H1 (cell line): ENCODE measurements around the gene CDKL1. TPM values are rescaled to one million over a fixed set of nuclear protein-coding genes. Genes with fewer than 3 reads are reported as not detected.

Source experiments
- CTCF ChIA-PET: fragments of 300-600 bp; sonication (Branson Sonifier 250); formaldehyde crosslinking; loops from one replicate; lab custom pipeline; 2021; ENCODE audit not compliant: partially characterized antibody; lab: Charles Lee
- POLR2A ChIA-PET: fragments of 300-600 bp; sonication (Branson Sonifier 250); formaldehyde crosslinking; loops from one replicate; lab custom pipeline; 2021; ENCODE audit warnings: inconsistent platforms; ENCODE audit not compliant: partially characterized antibody; lab: Charles Lee
- DNase-seq, 2 experiments: peaks; one replicate each; pipeline versions ENCODE4 v3.0.0 to v3.0.0-alpha.2; 2010 to 2022; ENCODE audit warnings: low spot score in 2 of 2, low read depth in 1 of 2, mixed read lengths in 1 of 2
- FAIRE-seq: peaks from 2 replicates; lab custom pipeline; 2011; peaks lifted over from hg19 to GRCh38; lab: Jason Lieb, UNC
- H2AFZ ChIP-seq: 2 replicates; pipeline ENCODE4 v1.8.1; 2012; ENCODE audit warnings: low read length, inconsistent platforms
- H2AK5ac ChIP-seq: 2 replicates; pipeline ENCODE4 v1.6.1; 2013; ENCODE audit warnings: low read depth, low read length
- H2BK120ac ChIP-seq: replicated peaks from 2 replicates; pipeline ENCODE3; 2013; ENCODE audit warnings: low read depth, low read length, inconsistent platforms
- H2BK12ac ChIP-seq: 2 replicates; pipeline ENCODE4 v1.6.1; 2013; ENCODE audit warnings: low read depth, low read length
- H2BK15ac ChIP-seq: 2 replicates; pipeline ENCODE4 v1.6.1; 2013; ENCODE audit warnings: low read length
- H2BK20ac ChIP-seq: 2 replicates; pipeline ENCODE4 v1.6.1; 2013; ENCODE audit warnings: low read length
- H2BK5ac ChIP-seq: 2 replicates; pipeline ENCODE4 v1.6.1; 2013; ENCODE audit warnings: low read depth, low read length
- H3K14ac ChIP-seq: 2 replicates; pipeline ENCODE4 v1.6.1; 2013; ENCODE audit warnings: inconsistent platforms; ENCODE audit not compliant: insufficient read length
- H3K18ac ChIP-seq: 2 replicates; pipeline ENCODE4 v1.6.1; 2013; ENCODE audit warnings: low read length; ENCODE audit errors: extremely low read depth
- H3K23ac ChIP-seq: 2 replicates; pipeline ENCODE4 v1.6.1; 2013; ENCODE audit warnings: inconsistent platforms; ENCODE audit not compliant: insufficient read length
- H3K23me2 ChIP-seq: 2 replicates; pipeline ENCODE4 v1.6.1; 2013; ENCODE audit warnings: low read depth, low read length
- H3K27ac ChIP-seq: 2 replicates; pipeline ENCODE4 v1.6.1; 2011; ENCODE audit warnings: low read depth, low read length, inconsistent platforms
- H3K27me3 ChIP-seq, 4 experiments: replicated peaks in 1 of 4; 1 replicate in 1 of 4; 2 replicates in 3 of 4; pipeline versions ENCODE4 v1.6.1 to v1.8.1; 2011 to 2013; ENCODE audit warnings: low read length in 3 of 4, mild to moderate bottlenecking in 3 of 4, inconsistent platforms in 2 of 4, mixed read lengths in 2 of 4, moderate library complexity in 1 of 4; ENCODE audit not compliant: control insufficient read depth in 3 of 4, insufficient read depth in 3 of 4; ENCODE audit errors: extremely low read depth in 1 of 4
- H3K36me3 ChIP-seq, 4 experiments: 2 replicates each; pipeline versions ENCODE4 v1.6.1 to v1.8.1; 2011 to 2013; ENCODE audit warnings: mild to moderate bottlenecking in 4 of 4, low read length in 3 of 4, moderate library complexity in 2 of 4, control low read depth in 1 of 4, inconsistent platforms in 1 of 4; ENCODE audit not compliant: insufficient read depth in 4 of 4, control insufficient read depth in 2 of 4
- H3K4ac ChIP-seq: replicated peaks from 2 replicates; pipeline ENCODE3; 2013; ENCODE audit warnings: low read length, low read depth, mixed read lengths, inconsistent platforms; ENCODE audit not compliant: insufficient read length
- H3K4me1 ChIP-seq, 4 experiments: replicated peaks in 1 of 4; 1 replicate in 1 of 4; 2 replicates in 3 of 4; pipeline versions ENCODE4 v1.6.1 to v1.8.1; 2011 to 2013; ENCODE audit warnings: low read length in 3 of 4, inconsistent platforms in 2 of 4, mixed read lengths in 1 of 4; ENCODE audit not compliant: insufficient read depth in 4 of 4, control insufficient read depth in 3 of 4
- H3K4me2 ChIP-seq, 2 experiments: 2 replicates each; pipeline versions ENCODE4 v1.6.1 to v1.8.1; 2011 to 2013; ENCODE audit warnings: low read depth in 2 of 2, low read length in 2 of 2, control low read depth in 1 of 2, inconsistent platforms in 1 of 2, mild to moderate bottlenecking in 1 of 2; ENCODE audit not compliant: insufficient read depth in 1 of 2
- H3K4me3 ChIP-seq, 4 experiments: fragments of 200-600, 300-600 bp in 1 of 4; sonication (generic), shearing (Covaris generic), sonication (Bioruptor Twin) in 1 of 4; 2 replicates each; pipeline versions ENCODE4 v1.5.1 to v1.8.1; 2011 to 2016; ENCODE audit warnings: low read length in 4 of 4, low read depth in 3 of 4, control low read depth in 2 of 4, inconsistent platforms in 2 of 4, mild to moderate bottlenecking in 2 of 4, mixed read lengths in 1 of 4, moderate library complexity in 1 of 4; ENCODE audit not compliant: insufficient read depth in 2 of 4; ENCODE audit errors: extremely low read depth in 1 of 4
- H3K56ac ChIP-seq: replicated peaks from 2 replicates; pipeline ENCODE3; 2013; ENCODE audit warnings: low read depth, mild to moderate bottlenecking, mixed read lengths, low read length, inconsistent platforms; ENCODE audit not compliant: insufficient read length
- H3K79me1 ChIP-seq: 2 replicates; pipeline ENCODE4 v1.6.1; 2013; ENCODE audit warnings: low read depth, low read length, control low read depth
- H3K79me2 ChIP-seq, 2 experiments: 2 replicates each; pipeline versions ENCODE4 v1.6.1 to v1.8.1; 2012 to 2013; ENCODE audit warnings: low read length in 2 of 2, mild to moderate bottlenecking in 2 of 2, inconsistent platforms in 1 of 2; ENCODE audit not compliant: insufficient read depth in 2 of 2, control insufficient read depth in 1 of 2
- H3K9ac ChIP-seq, 4 experiments: replicated peaks in 1 of 4; 1 replicate in 1 of 4; 2 replicates in 3 of 4; pipeline versions ENCODE4 v1.6.1 to v1.8.1; 2011 to 2013; ENCODE audit warnings: low read depth in 3 of 4, low read length in 3 of 4, control low read depth in 2 of 4, mild to moderate bottlenecking in 2 of 4, moderate library complexity in 2 of 4, inconsistent platforms in 1 of 4; ENCODE audit errors: extremely low read depth in 1 of 4
- H3K9me3 ChIP-seq, 2 experiments: 2 replicates each; pipeline versions ENCODE4 v1.6.1 to v1.8.1; 2012 to 2013; ENCODE audit warnings: mild to moderate bottlenecking in 2 of 2, moderate library complexity in 2 of 2, control low read depth in 1 of 2, inconsistent platforms in 1 of 2, low read depth in 1 of 2, low read length in 1 of 2, mixed read lengths in 1 of 2; ENCODE audit not compliant: insufficient read depth in 2 of 2
- H4K20me1 ChIP-seq, 2 experiments: replicated peaks in 1 of 2; 2 replicates each; pipeline versions ENCODE3 to v1.8.1; 2011 to 2013; ENCODE audit warnings: inconsistent platforms in 2 of 2, low read length in 2 of 2, mild to moderate bottlenecking in 1 of 2; ENCODE audit not compliant: insufficient read depth in 2 of 2, control insufficient read depth in 1 of 2
- H4K5ac ChIP-seq: 2 replicates; pipeline ENCODE4 v1.6.1; 2013; ENCODE audit warnings: low read length, low read depth, mixed read lengths, inconsistent platforms; ENCODE audit not compliant: insufficient read length
- H4K8ac ChIP-seq: 2 replicates; pipeline ENCODE4 v1.8.0; 2013; ENCODE audit warnings: mild to moderate bottlenecking, moderate library complexity, low read length, inconsistent platforms; ENCODE audit not compliant: insufficient read depth; ENCODE audit errors: extremely low read depth
- H4K91ac ChIP-seq: replicated peaks from 2 replicates; pipeline ENCODE3; 2013; ENCODE audit warnings: low read length, mixed read lengths, inconsistent platforms; ENCODE audit not compliant: insufficient read length
- EGR1 ChIP-seq: IDR thresholded peaks from 2 replicates; pipeline ENCODE4 v1.6.1; 2011; ENCODE audit warnings: low read depth, low read length, borderline replicate concordance
- JUND ChIP-seq: IDR thresholded peaks from 2 replicates; pipeline ENCODE4 v1.6.1; 2011; ENCODE audit warnings: mild to moderate bottlenecking, improper control_type of control experiment, low read length
- KDM4A ChIP-seq: IDR thresholded peaks from one replicate; pipeline ENCODE4 v1.7.1; 2012; ENCODE audit warnings: low read depth, mild to moderate bottlenecking, moderate library complexity, low read length, inconsistent platforms; ENCODE audit not compliant: severe bottlenecking
- SAP30 ChIP-seq: fragments of 300-600 bp; sonication (generic); IDR thresholded peaks from 2 replicates; pipeline ENCODE4 v1.7.1; 2012; ENCODE audit warnings: low read length, moderate library complexity, mild to moderate bottlenecking, inconsistent platforms; ENCODE audit not compliant: insufficient read depth, insufficient replicate concordance
- WGBS, 2 experiments: shearing (Covaris generic) in 1 of 2; methylation state at CpG; one replicate each; pipeline versions ENCODE4 v1.1.6 to v1.1.7; 2013 to 2015; ENCODE audit warnings: low lambda C conversion rate in 2 of 2, mixed read lengths in 2 of 2, inconsistent platforms in 1 of 2, low coverage in 1 of 2, missing lambda C conversion rate in 1 of 2; ENCODE audit not compliant: insufficient replicate concordance in 2 of 2, insufficient coverage in 1 of 2, insufficient read length in 1 of 2; ENCODE audit errors: extremely low coverage in 1 of 2, missing lambda C conversion rate in 1 of 2; 5-methylcytosine and 5-hydroxymethylcytosine counted together
- polyA plus RNA-seq, 7 experiments: library from polyadenylated mRNA; depleted of rRNA in 3 of 7; stranded (reverse) in 5 of 7; unstranded in 2 of 7; fragments of >200 nt in 5 of 7; fragments of 200-250 nt in 2 of 7; gene quantifications; 1 replicate in 5 of 7; 2 replicates in 1 of 7; 4 replicates in 1 of 7; pipeline versions ENCODE4 v1.2.1 to v1.2.3, GENCODE V29; 2011 to 2013; ENCODE audit warnings: missing spikeins in 2 of 7, mixed read lengths in 2 of 7
- total RNA-seq: library from RNA; stranded (reverse); fragmentation: NEBNext Ultra II Directional; extraction: Animal tissue kit (Norgen Biotek cat#: 25700); gene quantifications from 2 replicates; pipeline ENCODE4 v1.2.1, GENCODE V29; 2021
- TF ChIP-seq, protein P1 (sequence below): IDR thresholded peaks from 2 replicates; pipeline ENCODE4 v1.6.1; 2012; ENCODE audit warnings: inconsistent platforms

Gene CDKL1
- total and polyA plus RNA-seq, 2 of the 8 experiments (the other 6 are each of a cell fraction or from before 2014, with no cell fraction given): 1.2 to 2.2 TPM

DNA sequence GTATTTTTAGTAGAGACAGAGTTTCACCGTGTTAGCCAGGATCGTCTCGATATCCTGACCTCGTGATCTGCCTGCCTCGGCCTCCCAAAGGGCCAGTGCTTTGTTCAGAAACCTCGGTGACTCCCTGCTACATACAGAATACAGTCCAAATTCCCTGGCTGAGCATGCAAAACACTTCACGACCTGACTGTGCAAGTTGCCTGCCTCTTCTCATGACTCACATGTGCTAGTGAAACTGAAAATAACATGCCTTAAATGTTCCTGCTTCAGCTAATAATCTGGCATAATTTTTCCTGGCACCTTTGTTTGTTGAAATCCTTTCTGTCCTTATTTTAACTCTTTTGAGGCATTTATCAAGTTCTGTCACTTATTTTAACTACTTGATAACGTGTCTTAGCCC, 76.4 kb downstream of the CDKL1 start:
- H3K4me1 ChIP-seq: no peaks in the 10 kb centered on the region
- peaks cover 0 to 26% of the 10 kb centered on the region in 2 experiments; a peak in 2 of 4 replicates for H3K79me2 ChIP-seq
- H4K91ac ChIP-seq: no peak overlapping the region
- no peaks in the 10 kb centered on the region for H3K27me3 ChIP-seq
- no peaks in the 10 kb centered on the region for H3K9me3 ChIP-seq
- no peak overlapping the region for H2AK5ac ChIP-seq
- ChIA-PET POLR2A (interaction anchor here (0.7 to 2.2 kb wide), 8 partner anchors 8 to 208 kb away, joined by 3 to 7 read pairs (median 3); partner anchors contain the start of genes DMAC2L and L2HGDH), CTCF (interaction anchor here (0.7 to 3.5 kb wide), 27 partner anchors 9 to 457 kb away, joined by 3 to 30 read pairs (median 4); partner anchors contain the start of genes ATL1, DMAC2L and L2HGDH)
- FAIRE-seq (no peak), DNase-seq (no peak)
- no peak overlapping the region for H2BK120ac ChIP-seq
- H2BK12ac ChIP-seq: no peak overlapping the region
- 90% methylated on average over 8 of the region's 8 CpGs; no CpG with 5 or more reads in 1 of the 2 experiments for WGBS, 2 experiments
- no peak overlapping the region for H4K8ac ChIP-seq
- H3K79me1 ChIP-seq: peaks cover 8% of the 10 kb centered on the region; the same call in 1 of the 2 replicates
- no peak overlapping the region for H3K27ac ChIP-seq
- H4K5ac ChIP-seq: no peak overlapping the region
- no peaks in the 10 kb centered on the region for H3K23me2 ChIP-seq
- TF ChIP-seq KDM4A (no peak), SAP30 (no peak), EGR1 (no peak), JUND (no peak)
- TF ChIP-seq, protein P1, sequence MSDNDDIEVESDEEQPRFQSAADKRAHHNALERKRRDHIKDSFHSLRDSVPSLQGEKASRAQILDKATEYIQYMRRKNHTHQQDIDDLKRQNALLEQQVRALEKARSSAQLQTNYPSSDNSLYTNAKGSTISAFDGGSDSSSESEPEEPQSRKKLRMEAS: no peak
- no peak overlapping the region for H2BK15ac ChIP-seq
- H3K14ac ChIP-seq: no peak overlapping the region
- no peak overlapping the region for H3K9ac ChIP-seq
- peaks cover 0 to 1% of the 10 kb centered on the region in 2 experiments for H4K20me1 ChIP-seq
- H3K36me3 ChIP-seq: peaks cover 2 to 13% (median 10%) of the 10 kb centered on the region in 4 experiments
- H3K56ac ChIP-seq: no peak overlapping the region
- H3K4me2 ChIP-seq: no peak overlapping the region
- no peak overlapping the region for H2BK5ac ChIP-seq
- no peak overlapping the region for H3K4ac ChIP-seq
- H3K23ac ChIP-seq: no peak overlapping the region
- H2AFZ ChIP-seq: no peak overlapping the region
- H3K4me3 ChIP-seq: no peak overlapping the region
- no peak overlapping the region for H3K18ac ChIP-seq
- H2BK20ac ChIP-seq: no peak overlapping the region
